BLaER1 (cell line): Measurements from ENCODE around the gene POM121C.
"Not testable (repeated sequence)": the region's sequence is repeated elsewhere in the genome, so short reads cannot be mapped to it uniquely, and the experiment has no call there.

ENCODE experiments used
- H3K27ac ChIP-seq: shearing (Covaris generic); formaldehyde crosslinking; 2 replicates; pipeline ENCODE4 v1.8.1; 2022
- H3K27me3 ChIP-seq: shearing (Covaris generic); formaldehyde crosslinking; 2 replicates; pipeline ENCODE4 v1.8.1; 2022
- H3K36me3 ChIP-seq: shearing (Covaris generic); formaldehyde crosslinking; 2 replicates; pipeline ENCODE4 v1.8.1; 2022
- H3K4me1 ChIP-seq: shearing (Covaris generic); formaldehyde crosslinking; 2 replicates; pipeline ENCODE4 v1.8.1; 2022
- H3K4me2 ChIP-seq: shearing (Covaris generic); formaldehyde crosslinking; 2 replicates; pipeline ENCODE4 v1.8.1; 2022
- H3K4me3 ChIP-seq: shearing (Covaris generic); formaldehyde crosslinking; 2 replicates; pipeline ENCODE4 v1.8.1; 2022
- H3K9ac ChIP-seq: shearing (Covaris generic); formaldehyde crosslinking; 2 replicates; pipeline ENCODE4 v1.8.1; 2022
- H3K9me3 ChIP-seq: shearing (Covaris generic); formaldehyde crosslinking; 2 replicates; pipeline ENCODE4 v1.8.1; 2022
- H4K20me1 ChIP-seq: shearing (Covaris generic); formaldehyde crosslinking; 2 replicates; pipeline ENCODE4 v1.8.1; 2022

The POM121C gene

GRCh38 chr7:75393194-75393593 lies 92.9 kb downstream of the POM121C start:
- not testable (repeated sequence) for H4K20me1 ChIP-seq, H3K4me1 ChIP-seq, H3K27me3 ChIP-seq, H3K4me3 ChIP-seq, H3K27ac ChIP-seq, H3K9ac ChIP-seq, H3K36me3 ChIP-seq, H3K4me2 ChIP-seq, H3K9me3 ChIP-seq

DNA sequence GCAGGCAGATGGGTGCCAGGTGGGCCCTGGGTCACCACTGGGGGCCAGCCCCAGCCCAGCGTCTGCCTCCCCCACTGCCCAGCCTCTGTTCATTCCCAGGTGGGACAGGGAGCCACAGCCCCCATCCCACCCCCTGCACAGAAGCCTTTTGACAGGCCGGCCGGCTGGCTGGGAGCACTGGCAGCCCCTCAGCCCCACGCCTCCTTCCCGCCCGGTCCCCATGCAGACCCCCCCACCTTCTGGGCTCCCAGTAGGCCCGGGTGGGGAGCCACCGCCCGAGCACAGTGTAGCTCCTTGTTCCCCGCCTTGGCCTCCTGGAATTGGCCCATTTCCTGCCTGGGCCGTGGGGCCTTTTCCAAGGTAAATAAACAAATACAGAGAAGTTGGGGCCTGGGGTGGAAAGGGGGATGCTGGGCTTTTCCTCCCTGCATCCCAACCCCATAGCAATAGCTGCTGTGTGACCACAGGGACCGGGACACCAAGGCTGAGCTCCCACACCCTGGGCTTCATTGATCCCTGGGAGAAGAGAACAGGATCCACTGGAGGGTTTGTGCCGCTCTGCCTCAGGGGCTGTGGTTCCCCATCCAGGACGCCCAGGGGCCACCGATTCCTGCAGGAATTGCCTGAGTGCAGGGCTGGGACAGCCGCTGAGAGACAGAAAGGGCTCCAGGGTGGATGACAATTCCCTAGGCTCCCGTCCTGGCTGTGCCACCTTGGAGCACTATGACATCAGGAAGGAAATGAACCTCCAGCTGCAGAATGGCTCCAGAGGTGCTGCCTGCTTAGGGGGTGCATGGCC lies 111.4 kb downstream of the POM121C start:
- not testable (repeated sequence) for H4K20me1 ChIP-seq, H3K4me1 ChIP-seq, H3K9me3 ChIP-seq, H3K9ac ChIP-seq, H3K27me3 ChIP-seq, H3K4me2 ChIP-seq, H3K27ac ChIP-seq, H3K4me3 ChIP-seq, H3K36me3 ChIP-seq

DNA sequence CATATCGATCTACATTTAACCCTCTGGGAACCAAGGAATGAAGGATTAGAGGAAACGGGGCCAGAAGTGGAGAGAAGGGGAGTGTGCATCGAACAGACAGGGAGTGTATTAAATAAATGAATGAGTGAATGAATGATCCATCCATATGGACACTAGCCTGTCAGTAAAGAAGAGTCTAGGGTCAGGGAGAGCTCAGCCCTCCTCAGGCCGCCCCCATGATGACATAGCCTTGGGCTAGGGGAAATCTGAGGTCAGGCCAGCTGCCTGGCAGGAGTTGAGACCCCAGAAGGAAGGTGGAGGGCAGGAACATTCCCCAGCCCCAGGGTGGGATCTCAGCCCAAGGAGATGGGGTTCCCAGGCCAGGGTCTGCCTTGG lies 112.0 kb downstream of the POM121C start:
- not testable (repeated sequence) for H3K4me2 ChIP-seq, H3K4me3 ChIP-seq, H3K27ac ChIP-seq, H3K36me3 ChIP-seq, H4K20me1 ChIP-seq, H3K9me3 ChIP-seq, H3K9ac ChIP-seq, H3K4me1 ChIP-seq, H3K27me3 ChIP-seq

DNA sequence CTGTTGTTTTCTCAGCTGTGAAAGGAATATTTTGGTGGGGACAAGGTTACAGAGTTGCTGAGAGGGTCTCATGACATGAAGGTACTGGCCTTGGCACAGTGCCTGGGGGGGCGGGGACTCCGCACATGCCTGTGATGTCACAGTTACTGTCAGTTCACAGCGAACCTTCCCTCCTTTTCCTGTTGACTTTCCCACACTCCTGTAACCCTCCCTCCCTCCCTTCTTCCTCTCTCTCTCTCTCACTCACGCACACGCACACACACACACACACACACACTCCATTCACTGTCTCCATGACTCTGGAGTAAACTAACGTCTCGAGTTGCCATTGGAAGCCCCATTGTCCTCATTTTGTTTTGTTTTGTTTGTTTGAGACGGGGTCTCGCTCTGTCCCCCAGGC lies 118.8 kb downstream of the POM121C start:
- not testable (repeated sequence) for H3K9ac ChIP-seq, H3K4me3 ChIP-seq, H3K27me3 ChIP-seq, H3K27ac ChIP-seq, H3K36me3 ChIP-seq, H3K4me2 ChIP-seq, H3K9me3 ChIP-seq, H4K20me1 ChIP-seq, H3K4me1 ChIP-seq
